Activated naive CD4-positive, alpha-beta T cell treated with anti-CD3 and anti-CD28 coated beads for 36 hours (primary cell): ENCODE results near the gene CWF19L1. TPM values are rescaled to one million over a fixed set of nuclear protein-coding genes. Genes with fewer than 3 reads are reported as not detected.
A peak's percentile ranks its signal among the peaks of the same experiment; 100 is the strongest.

ENCODE experiments used
- CTCF ChIA-PET: fragments of 350-600 bp; sonication (Branson Sonifier 250); formaldehyde crosslinking; loops from one replicate; lab custom pipeline; 2021; ENCODE audit warnings: antibody characterized with exemption; lab: Charles Lee
- DNase-seq: peaks from one replicate; pipeline ENCODE4 v3.0.0-alpha.2; 2020
- H3K27ac Mint-ChIP-seq: one replicate; pipeline ENCODE4 v1.8.0; 2021; ENCODE audit warnings: mild to moderate bottlenecking, mixed read lengths
- H3K27me3 Mint-ChIP-seq: one replicate; pipeline ENCODE4 v1.8.0; 2021; ENCODE audit warnings: low read depth, mixed read lengths
- H3K36me3 Mint-ChIP-seq: one replicate; pipeline ENCODE4 v1.8.0; 2021; ENCODE audit warnings: low read depth, mixed read lengths
- H3K4me1 Mint-ChIP-seq: one replicate; pipeline ENCODE4 v1.8.0; 2021; ENCODE audit warnings: low read depth, mixed read lengths
- H3K4me3 Mint-ChIP-seq: one replicate; pipeline ENCODE4 v1.8.0; 2021; ENCODE audit warnings: mild to moderate bottlenecking, moderate library complexity, mixed read lengths
- H3K9me3 Mint-ChIP-seq: one replicate; pipeline ENCODE4 v1.8.0; 2021; ENCODE audit warnings: mixed read lengths
- intact Hi-C: fragments of 100-400 bp; cut with micrococcal nuclease; formaldehyde crosslinking; loops from one replicate; pipeline ENCODE4 v1.15.1; 2023
- total RNA-seq, 2 experiments: library from RNA; stranded (reverse); gene quantifications; one replicate each; pipeline ENCODE4 v1.2.3, GENCODE V29; 2021

CWF19L1 gene
- total RNA-seq, 2 experiments from 2014 or later: 35.3 to 35.4 TPM

GRCh38 chr10:100194711-100195110, 72.7 kb downstream of the CWF19L1 start:
- Mint-ChIP-seq H3K4me1 (peaks cover 14% of the 10 kb centered on the region), H3K36me3 (peaks cover 35% of the 10 kb centered on the region)
- intact Hi-C loops: no loop called here

GRCh38 chr10:100192350-100192749, 75.1 kb downstream of the CWF19L1 start:
- intact Hi-C loops: no loop called here
- Mint-ChIP-seq H3K4me3 (no peak overlapping the region), H3K9me3 (no peaks in the 10 kb centered on the region), H3K27ac (peak overlapping the region; percentile 55), H3K4me1 (peaks cover 34% of the 10 kb centered on the region), H3K36me3 (peaks cover 32% of the 10 kb centered on the region), H3K27me3 (no peaks in the 10 kb centered on the region)
- CTCF ChIA-PET: no interaction called here
- no peak for DNase-seq

More at GRCh38 chr10:100194711-100195110, 72.7 kb downstream of the CWF19L1 start:
- no peak overlapping the region for H3K27ac Mint-ChIP-seq
- H3K27me3 Mint-ChIP-seq: no peaks in the 10 kb centered on the region
- no peak for DNase-seq
- no peak overlapping the region for H3K4me3 Mint-ChIP-seq
- CTCF ChIA-PET: interaction anchor here (0.9 kb wide), 1 partner anchor 46 kb away, joined by 3 read pairs; no protein-coding TSS in a partner anchor
- no peaks in the 10 kb centered on the region for H3K9me3 Mint-ChIP-seq

- CTCF ChIA-PET: interaction anchor here (0.6 kb wide), 1 partner anchor 736 kb away, joined by 3 read pairs; no protein-coding TSS in a partner anchor
- Mint-ChIP-seq H3K9me3 (no peaks in the 10 kb centered on the region), H3K27me3 (no peaks in the 10 kb centered on the region), H3K27ac (peak overlapping the region; percentile 95), H3K36me3 (peaks cover 50% of the 10 kb centered on the region), H3K4me3 (peak overlapping the region; percentile 96), H3K4me1 (peaks cover 67% of the 10 kb centered on the region)
- intact Hi-C loops: loop anchor here (1.0 to 5.0 kb wide), 8 partner anchors 38 to 564 kb away; partner anchors contain the start of genes BLOC1S2, CHUK, COX15 and CUTC
- peak; percentile 19 for DNase-seq
Measured at GRCh38 chr10:100186253-100187212, 80.9 kb downstream of the CWF19L1 start.

GRCh38 chr10:100185364-100186252, 81.8 kb downstream of the CWF19L1 start, which contains the start of gene ERLIN1:
Gene ERLIN1 (minus strand): TSS chr10:100186029. CDS start chr10:100185626, 403 bp downstream.
- peak within 1 kb of the TSS; percentile 96 for H3K4me3 Mint-ChIP-seq
- peak within 1 kb of the TSS; percentile 95 for H3K27ac Mint-ChIP-seq
- no peaks in the 10 kb centered on the region for H3K27me3 Mint-ChIP-seq
- H3K36me3 Mint-ChIP-seq: peaks cover 43% of the 10 kb centered on the region
- DNase-seq: peak; percentile 95
- H3K4me1 Mint-ChIP-seq: peaks cover 58% of the 10 kb centered on the region
- intact Hi-C loops: loop anchor here (1.0 to 5.0 kb wide), 10 partner anchors 11 to 563 kb away; partner anchors contain the start of genes BLOC1S2, CHUK, COX15 and CUTC
- no peaks in the 10 kb centered on the region for H3K9me3 Mint-ChIP-seq
- CTCF ChIA-PET: interaction anchor here (0.6 to 1.1 kb wide), 2 partner anchors 14 to 737 kb away, joined by 3 to 5 read pairs; no protein-coding TSS in a partner anchor

GRCh38 chr10:100184840-100185239, 82.6 kb downstream of the CWF19L1 start:
- intact Hi-C loops: loop anchor here (1.0 to 5.0 kb wide), 5 partner anchors 11 to 563 kb away; partner anchors contain the start of genes COX15, CUTC and SLC25A28
- H3K4me3 Mint-ChIP-seq: peak overlapping the region; percentile 96
- no peaks in the 10 kb centered on the region for H3K27me3 Mint-ChIP-seq
- peak overlapping the region; percentile 95 for H3K27ac Mint-ChIP-seq
- CTCF ChIA-PET: interaction anchor here (1.1 kb wide), 2 partner anchors 10 to 14 kb away, joined by 5 read pairs; no protein-coding TSS in a partner anchor
- peaks cover 64% of the 10 kb centered on the region for H3K4me1 Mint-ChIP-seq
- DNase-seq: peak; percentile 16
- H3K36me3 Mint-ChIP-seq: peaks cover 44% of the 10 kb centered on the region
- no peaks in the 10 kb centered on the region for H3K9me3 Mint-ChIP-seq

- Mint-ChIP-seq H3K27me3 (no peaks in the 10 kb centered on the region), H3K27ac (peak overlapping the region; percentile 95), H3K4me1 (peaks cover 61% of the 10 kb centered on the region), H3K36me3 (peaks cover 44% of the 10 kb centered on the region), H3K9me3 (no peaks in the 10 kb centered on the region), H3K4me3 (peak overlapping the region; percentile 96)
- DNase-seq: no peak
- CTCF ChIA-PET: interaction anchor here (1.1 kb wide), 2 partner anchors 9 to 13 kb away, joined by 5 read pairs; no protein-coding TSS in a partner anchor
- intact Hi-C loops: loop anchor here (2.0 kb wide), 1 partner anchor 16 kb away; no protein-coding TSS in a partner anchor
Measured at GRCh38 chr10:100184426-100184825, 83.0 kb downstream of the CWF19L1 start.

GRCh38 chr10:100183481-100183880, 84.0 kb downstream of the CWF19L1 start:
- intact Hi-C loops: no loop called here
- H3K36me3 Mint-ChIP-seq: peaks cover 42% of the 10 kb centered on the region
- H3K9me3 Mint-ChIP-seq: no peaks in the 10 kb centered on the region
- CTCF ChIA-PET: interaction anchor here (0.6 kb wide), 1 partner anchor 113 kb away, joined by 4 read pairs; no protein-coding TSS in a partner anchor
- H3K4me3 Mint-ChIP-seq: no peak overlapping the region
- peaks cover 55% of the 10 kb centered on the region for H3K4me1 Mint-ChIP-seq
- no peak for DNase-seq
- H3K27ac Mint-ChIP-seq: no peak overlapping the region
- no peaks in the 10 kb centered on the region for H3K27me3 Mint-ChIP-seq

- peaks cover 51% of the 10 kb centered on the region for H3K4me1 Mint-ChIP-seq
- CTCF ChIA-PET: no interaction called here
- peaks cover 44% of the 10 kb centered on the region for H3K36me3 Mint-ChIP-seq
- intact Hi-C loops: no loop called here
- DNase-seq: no peak
- no peaks in the 10 kb centered on the region for H3K27me3 Mint-ChIP-seq
- H3K9me3 Mint-ChIP-seq: no peaks in the 10 kb centered on the region
- H3K27ac Mint-ChIP-seq: no peak overlapping the region
- no peak overlapping the region for H3K4me3 Mint-ChIP-seq
Measured at GRCh38 chr10:100182908-100183307, 84.5 kb downstream of the CWF19L1 start.

Other genes starting within 250 kb of the CWF19L1 start
- not detected for gene CPN1, start 185.8 kb downstream of the CWF19L1 start, total RNA-seq
- 10 to 100 TPM; 18.4 to 18.7 TPM for gene ERLIN1, start 81.6 kb downstream of the CWF19L1 start, total RNA-seq
- 10 to 100 TPM; 23.0 to 24.1 TPM for gene CHUK, start 38.0 kb downstream of the CWF19L1 start, total RNA-seq
- gene BLOC1S2, start 19.0 kb upstream of the CWF19L1 start, total RNA-seq: 10 to 100 TPM; 68.5 to 69.1 TPM
- not detected for gene PKD2L1, start 62.6 kb upstream of the CWF19L1 start, total RNA-seq
- gene SCD, start 79.6 kb upstream of the CWF19L1 start, total RNA-seq: 100 to 1,000 TPM; 161 to 169 TPM
- gene WNT8B, start 195.4 kb upstream of the CWF19L1 start, total RNA-seq: under 1 TPM; 0.91 to 0.96 TPM